GM19438 (cell line): ENCODE data around the gene ELOA2.
"Not testable (repeated sequence)": the region's sequence is repeated elsewhere in the genome, so short reads cannot be mapped to it uniquely, and the experiment has no call there.

Experiments
- ATAC-seq: cut with Tn5 transposase; IDR thresholded peaks from one replicate; pipeline ENCODE4 v1.9.1; 2021; ENCODE audit warnings: low read depth; ENCODE audit not compliant: unreplicated experiment

The ELOA2 gene

DNA sequence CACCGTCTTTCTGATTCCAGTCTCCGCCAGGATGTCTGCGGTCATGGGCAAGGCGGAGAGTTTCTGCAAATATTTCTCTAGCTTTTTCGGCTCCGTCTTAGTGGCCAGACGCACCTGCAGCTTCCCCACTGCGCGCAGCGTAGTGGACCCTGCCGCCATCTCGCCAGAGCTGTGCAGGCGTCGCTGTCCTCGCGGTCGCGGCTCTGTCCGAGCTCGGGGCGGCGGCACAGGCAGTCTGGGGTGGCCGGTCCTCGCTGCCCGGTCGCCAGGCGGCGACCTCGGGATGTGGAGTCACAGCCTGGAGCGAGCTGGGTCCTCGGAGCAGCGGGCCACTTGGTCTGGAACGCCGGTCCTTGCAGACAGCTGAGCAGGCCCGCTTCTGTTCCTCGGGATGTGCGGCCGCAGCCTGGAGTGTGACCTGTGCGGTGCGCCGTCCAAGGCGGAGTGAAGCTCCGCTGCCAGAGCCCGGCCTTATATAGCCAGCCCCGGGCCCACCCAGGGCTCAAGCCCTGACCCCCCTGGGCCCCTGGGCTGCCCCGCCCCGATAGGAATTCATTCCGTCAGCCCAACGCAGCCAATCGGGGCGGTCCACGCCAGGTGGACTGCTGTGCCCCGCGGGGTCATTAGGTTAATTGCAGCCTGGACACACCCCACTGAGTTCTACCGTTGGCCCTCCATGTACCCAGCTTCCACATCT, 11.5 kb downstream of the ELOA2 start:
- ATAC-seq = not testable (repeated sequence)

DNA sequence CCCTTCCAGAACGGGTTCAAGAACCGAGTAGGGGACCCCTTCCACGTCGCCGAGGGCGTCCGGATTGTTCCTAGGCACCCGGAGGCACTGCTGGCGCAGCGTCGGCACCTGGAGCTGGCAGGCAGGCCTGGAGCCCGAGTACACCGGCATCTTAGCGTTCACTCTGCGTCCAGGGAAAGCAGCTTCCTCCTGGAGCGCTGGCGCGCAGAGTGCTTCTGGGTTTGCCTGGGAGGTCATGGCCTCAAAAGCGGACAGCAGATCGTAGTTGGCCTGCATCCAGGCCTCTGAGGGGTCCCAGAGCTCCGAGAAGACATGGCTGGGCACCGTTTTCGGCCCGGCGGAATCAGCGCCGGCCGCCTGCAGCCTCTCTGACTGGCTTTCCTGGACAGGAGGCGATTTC, 12.6 kb downstream of the ELOA2 start:
- not testable (repeated sequence) for ATAC-seq

DNA sequence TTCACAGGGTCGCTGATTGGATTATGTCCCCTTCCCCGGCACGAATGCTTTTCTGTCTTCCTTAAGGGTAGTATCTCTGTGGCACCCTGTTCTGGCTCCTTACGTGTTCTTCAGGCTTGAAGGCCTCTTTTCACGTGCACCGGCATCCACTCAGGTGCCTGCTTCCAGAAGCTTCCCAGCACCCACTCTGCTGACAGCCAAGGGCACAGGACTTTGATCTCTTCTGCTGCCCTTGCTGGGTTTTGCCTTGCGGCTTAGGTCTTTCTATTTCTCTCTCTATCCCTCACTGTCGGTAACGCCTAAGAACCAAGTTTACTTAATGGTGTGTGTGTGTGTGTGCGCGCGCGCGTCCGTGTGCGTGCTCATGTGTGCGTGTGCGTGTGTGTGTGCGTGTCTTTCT, 14.7 kb downstream of the ELOA2 start:
- ATAC-seq = not testable (repeated sequence)

DNA sequence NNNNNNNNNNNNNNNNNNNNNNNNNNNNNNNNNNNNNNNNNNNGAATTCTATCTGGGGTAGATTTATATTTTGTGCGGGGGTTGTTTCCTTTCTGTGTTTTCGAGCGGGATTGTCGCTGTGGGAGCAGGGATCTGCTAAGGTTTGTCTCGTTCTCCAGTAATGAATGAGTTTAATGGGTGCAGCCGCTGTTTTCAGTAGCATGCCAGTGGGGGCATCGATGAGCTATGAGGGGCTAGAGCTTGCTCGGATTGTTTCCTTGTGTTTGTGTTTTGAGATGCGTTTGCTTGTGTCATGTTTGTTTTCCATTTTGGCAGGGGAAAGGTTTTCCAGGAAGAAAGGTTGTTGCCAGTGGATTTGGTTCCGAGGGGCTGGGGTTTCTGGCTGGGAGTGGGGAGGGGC, 15.6 kb downstream of the ELOA2 start:
- ATAC-seq = not testable (repeated sequence)
